Activated gamma-delta T cell treated with Interleukin-2 at 50 U/mL for 16 hours (primary cell): ENCODE data around the gene MROH8.
"Not testable (repeated sequence)": the region's sequence is repeated elsewhere in the genome, so short reads cannot be mapped to it uniquely, and the experiment has no call there.

Experiments
- DNase-seq: peaks from one replicate; pipeline ENCODE4 v3.0.0-alpha.2; 2020

MROH8 gene

DNA sequence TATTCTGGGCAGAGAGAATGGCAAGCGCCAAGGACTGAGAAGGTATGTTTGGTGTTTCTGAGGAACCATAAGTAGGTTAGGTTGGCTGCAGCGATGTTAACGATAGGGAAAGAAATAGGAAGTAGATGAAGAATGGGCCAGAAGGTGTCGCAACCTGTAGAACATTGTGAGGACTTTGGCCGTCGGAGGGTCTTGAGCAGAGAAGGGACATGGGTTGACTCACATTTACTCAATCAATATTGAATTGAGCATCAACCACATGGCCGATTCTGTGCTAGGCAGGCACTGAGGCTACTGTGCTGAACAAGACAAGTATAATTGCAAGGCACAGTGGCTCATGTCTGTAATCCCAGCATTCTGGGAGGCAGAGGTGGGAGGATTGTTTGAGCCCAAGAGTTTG, 27.1 kb downstream of the MROH8 start:
- DNase-seq = no peak

GRCh38 chr20:37151529-37151928, 27.8 kb downstream of the MROH8 start:
- DNase-seq = no peak

DNA sequence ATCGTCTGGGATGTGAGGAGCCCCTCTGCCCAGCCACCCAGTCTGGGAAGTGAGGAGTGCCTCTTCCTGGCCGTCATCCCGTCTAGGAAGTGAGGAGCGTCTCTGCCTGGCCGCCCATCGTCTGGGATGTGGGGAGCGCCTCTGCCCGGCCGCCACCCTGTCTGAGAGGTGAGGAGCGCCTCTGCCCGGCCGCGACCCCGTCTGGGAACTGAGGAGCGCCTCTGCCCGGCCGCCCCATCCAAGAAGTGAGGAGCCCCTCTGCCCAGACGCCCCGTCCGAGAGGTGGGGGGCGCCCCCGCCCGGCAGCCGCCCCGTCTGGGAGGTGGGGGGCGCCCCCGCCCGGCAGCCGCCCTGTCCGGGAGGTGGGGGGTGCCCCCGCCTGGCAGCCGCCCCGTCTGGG, 28.5 kb downstream of the MROH8 start:
- DNase-seq = not testable (repeated sequence)

DNA sequence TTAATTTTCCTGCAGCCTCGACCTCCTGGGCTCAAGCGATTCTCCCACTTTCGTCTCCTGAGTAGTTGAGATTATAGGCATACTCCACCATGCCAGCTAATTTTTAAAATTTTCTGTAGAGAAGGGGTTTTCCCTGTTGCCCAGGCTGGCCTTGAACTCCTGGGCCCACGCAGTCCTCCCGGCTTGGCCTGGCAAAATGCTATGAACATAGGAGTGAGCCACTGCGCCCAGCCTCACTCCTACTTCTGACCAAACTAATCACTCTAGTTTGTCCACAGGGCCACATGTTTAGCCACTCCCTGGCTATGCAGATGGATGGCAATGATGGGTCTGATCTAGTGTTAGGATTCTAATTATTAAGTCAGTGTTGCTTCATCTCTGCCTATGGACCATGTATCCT, 32.1 kb downstream of the MROH8 start:
- DNase-seq = no peak

DNA sequence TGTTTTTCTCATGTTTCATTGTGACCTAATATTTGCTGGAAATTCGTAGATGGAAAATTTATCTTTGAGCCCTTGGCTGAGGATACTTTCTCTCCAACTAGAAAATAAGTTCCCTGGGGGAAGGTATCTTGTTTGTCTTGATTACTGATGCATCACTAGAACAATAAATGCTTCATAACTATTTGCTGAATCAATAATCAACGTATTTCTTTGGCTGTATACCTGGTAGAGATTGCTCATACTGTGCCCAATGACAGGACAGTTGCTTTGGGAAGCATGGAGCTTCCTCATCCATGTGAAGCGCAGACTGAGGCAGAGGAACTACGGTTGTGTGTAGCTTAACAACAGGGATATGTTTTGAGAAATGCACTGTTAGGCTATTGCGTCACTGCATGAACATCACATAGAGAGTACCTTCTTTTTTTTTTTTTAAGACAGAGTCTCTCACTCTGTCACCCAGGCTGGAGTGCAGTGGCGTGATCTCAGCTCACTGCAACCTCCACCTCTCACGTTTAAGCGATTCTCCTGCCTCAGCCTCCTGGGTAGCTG, 34.4 kb downstream of the MROH8 start:
- no peak for DNase-seq

GRCh38 chr20:37142708-37143107, 36.6 kb downstream of the MROH8 start:
- no peak for DNase-seq

- DNase-seq = no peak
Observed at GRCh38 chr20:37137547-37137946, 41.8 kb downstream of the MROH8 start.

- DNase-seq = no peak
Observed at GRCh38 chr20:37133952-37134351, 45.4 kb downstream of the MROH8 start.

- DNase-seq = no peak
Observed at GRCh38 chr20:37131486-37131885, 47.9 kb downstream of the MROH8 start.

- DNase-seq = no peak
Observed at GRCh38 chr20:37128803-37129202, 50.5 kb downstream of the MROH8 start.

- DNase-seq = not testable (repeated sequence)
Observed at GRCh38 chr20:37126290-37126689, 53.1 kb downstream of the MROH8 start.

- DNase-seq = no peak
Observed at GRCh38 chr20:37123441-37123840, 55.9 kb downstream of the MROH8 start.

DNA sequence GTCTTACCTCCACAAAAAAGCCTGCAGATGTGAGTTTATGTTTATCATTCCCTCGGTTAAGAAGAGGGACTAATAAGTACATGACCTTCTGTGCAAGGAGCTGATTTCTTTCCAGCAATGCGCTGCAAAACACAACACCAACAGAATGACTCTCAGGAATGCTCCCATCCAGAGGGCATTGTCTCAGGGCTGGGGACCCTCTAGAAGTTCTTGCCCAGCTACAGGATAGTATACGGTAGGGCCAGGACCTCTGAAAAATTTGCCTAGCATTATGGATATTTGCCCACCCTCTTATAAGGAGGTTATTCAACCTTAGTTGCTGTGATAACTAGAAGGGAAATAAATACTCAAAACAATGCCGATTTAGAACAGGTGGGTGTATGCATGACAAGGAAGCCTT, 58.9 kb downstream of the MROH8 start:
- no peak for DNase-seq

GRCh38 chr20:37119356-37120036, 59.9 kb downstream of the MROH8 start:
- no peak for DNase-seq

DNA sequence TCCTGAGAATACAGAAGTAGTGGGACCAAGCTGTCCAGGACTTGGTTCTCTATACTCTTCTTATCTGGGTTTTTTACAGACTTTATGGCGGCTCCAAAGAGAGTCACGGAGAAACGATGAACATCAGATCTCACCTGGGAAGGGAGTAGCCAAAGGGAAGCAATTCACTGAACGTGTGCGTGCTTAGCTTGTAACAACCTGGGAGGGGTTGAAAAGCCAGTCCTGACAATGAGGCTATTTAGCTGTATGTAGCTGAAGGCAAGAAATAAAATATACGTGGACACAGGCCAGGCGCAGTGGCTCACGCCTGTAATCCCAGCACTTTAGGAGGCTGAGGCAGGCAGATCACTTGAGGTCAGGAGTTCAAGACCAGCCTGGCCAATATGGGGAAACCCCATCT, 65.3 kb downstream of the MROH8 start:
- DNase-seq = no peak

DNA sequence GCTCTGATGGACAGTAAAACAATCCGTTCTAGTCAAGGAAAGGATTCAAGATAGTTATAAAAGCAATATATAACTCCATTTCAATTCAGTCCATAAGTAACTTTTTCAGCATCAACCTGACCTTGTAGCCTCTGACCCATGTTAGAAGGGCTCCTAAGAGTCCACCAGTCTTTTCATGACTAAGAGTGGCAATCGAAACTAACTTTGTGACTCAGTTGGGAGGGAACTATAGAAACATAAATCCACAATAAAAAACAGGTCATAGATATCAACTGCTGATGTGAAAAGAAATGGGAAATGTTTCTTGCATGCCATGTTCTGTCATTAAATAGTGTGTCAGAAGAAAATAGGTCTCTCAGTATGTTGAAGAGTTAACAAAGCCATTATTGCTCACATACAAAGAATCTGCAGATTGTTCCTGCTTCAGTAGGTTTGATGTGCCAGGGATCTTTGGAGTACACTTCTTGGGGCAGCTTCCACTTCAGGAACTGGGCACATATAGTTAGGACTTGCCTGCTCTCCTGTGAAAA, 67.4 kb downstream of the MROH8 start:
- DNase-seq = no peak

DNA sequence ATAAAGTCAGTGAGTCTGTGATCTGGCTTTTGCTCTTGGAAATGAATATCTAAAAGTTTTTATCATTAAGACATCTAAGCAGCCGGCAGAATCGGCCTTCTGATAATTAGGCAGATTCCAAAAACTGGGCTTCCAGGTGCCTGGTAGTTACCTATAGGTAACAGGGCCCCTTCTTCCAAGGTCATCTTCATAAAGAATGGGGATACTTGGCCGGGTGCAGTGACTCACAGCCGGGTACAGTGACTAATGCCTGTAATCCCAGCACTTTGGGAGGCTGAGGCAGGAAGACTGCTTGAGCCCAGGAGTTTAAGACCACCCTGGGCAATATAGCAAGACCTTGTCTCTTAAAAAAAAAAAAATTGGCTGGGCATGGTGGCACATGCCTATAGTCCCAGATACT, 70.7 kb downstream of the MROH8 start:
- no peak for DNase-seq

- DNase-seq = no peak
Observed at GRCh38 chr20:37102571-37102970, 76.8 kb downstream of the MROH8 start.

- DNase-seq = no peak
Observed at GRCh38 chr20:37096415-37097041, 82.8 kb downstream of the MROH8 start.

DNA sequence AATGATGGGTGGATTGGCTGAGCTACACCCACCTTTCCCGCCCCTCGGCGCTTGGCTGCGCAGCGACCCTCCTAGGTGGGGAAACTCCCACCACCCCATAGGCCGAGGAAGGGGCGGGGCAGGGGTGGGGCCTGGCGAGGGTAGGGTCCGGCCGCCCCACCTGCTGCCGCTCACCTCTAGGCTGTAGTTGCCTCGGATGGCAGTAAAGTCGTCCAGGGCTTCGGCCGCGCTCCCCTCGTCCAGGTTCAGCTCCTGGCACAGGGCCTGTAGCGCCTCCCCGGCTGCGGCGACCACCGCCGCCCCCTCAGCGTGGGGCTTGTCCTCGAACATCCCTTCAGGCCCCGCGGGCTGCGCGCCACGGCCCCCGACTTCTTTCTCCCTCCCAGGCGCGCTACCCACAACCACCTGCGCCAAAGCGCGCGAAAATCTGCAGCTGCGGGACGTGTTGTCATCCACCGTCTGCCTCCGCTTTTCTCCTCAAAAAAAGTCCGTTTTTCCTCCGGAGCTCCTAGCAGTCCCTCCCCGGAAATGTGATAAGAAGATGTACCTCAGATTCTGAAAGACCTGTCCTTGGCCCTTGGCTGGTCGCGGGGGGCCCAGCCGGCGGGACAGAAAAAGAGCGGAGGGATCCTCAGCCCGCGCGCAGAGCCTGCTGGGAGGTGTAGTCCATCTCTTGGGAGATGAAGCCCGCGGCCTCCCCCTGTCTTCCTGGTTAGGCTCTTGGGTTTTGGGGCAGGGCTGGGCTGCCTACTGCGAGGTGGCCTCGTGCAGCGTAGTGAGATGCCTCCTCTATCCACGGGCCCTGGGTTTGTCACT, 83.5 kb downstream of the MROH8 start, which contains the start of gene RBL1:
Gene RBL1 (minus strand): TSS at position 399 of the 816 bp plus-strand sequence. CDS start 69 bp downstream, at position 330.
- DNase-seq = peak; percentile 80

GRCh38 chr20:37095108-37095598, 84.2 kb downstream of the MROH8 start:
- DNase-seq = peak; percentile 18

DNA sequence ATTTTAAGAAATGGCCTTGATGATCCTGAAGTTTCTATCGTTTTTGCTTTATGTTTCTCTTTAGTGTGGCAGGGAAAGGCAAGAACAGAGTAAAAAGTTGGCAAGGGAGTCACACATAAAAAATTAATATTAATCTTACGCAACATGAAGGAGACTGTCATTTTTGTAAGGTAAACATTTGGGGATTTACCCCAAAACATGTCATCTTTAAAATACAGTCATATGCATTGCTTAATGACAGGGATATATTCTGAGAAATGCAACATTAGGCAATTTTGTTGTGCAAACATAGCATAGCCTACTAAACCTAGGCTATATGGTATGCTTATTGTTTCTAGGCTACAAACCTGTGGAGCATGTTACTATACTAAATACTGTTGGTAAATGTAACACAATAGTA, 88.9 kb downstream of the MROH8 start:
- no peak for DNase-seq

GRCh38 chr20:37081717-37082289, 97.5 kb downstream of the MROH8 start:
- DNase-seq = peak; percentile 49
